H1 (cell line): ENCODE data around the gene KIF26A. TPM values are rescaled to one million over a fixed set of nuclear protein-coding genes. Genes with fewer than 3 reads are reported as not detected.

Experiments
- CTCF ChIA-PET: fragments of 300-600 bp; sonication (Branson Sonifier 250); formaldehyde crosslinking; loops from one replicate; lab custom pipeline; 2021; ENCODE audit not compliant: partially characterized antibody; lab: Charles Lee
- POLR2A ChIA-PET: fragments of 300-600 bp; sonication (Branson Sonifier 250); formaldehyde crosslinking; loops from one replicate; lab custom pipeline; 2021; ENCODE audit warnings: inconsistent platforms; ENCODE audit not compliant: partially characterized antibody; lab: Charles Lee
- DNase-seq, 2 experiments: peaks; one replicate each; pipeline versions ENCODE4 v3.0.0 to v3.0.0-alpha.2; 2010 to 2022; ENCODE audit warnings: low spot score in 2 of 2, low read depth in 1 of 2, mixed read lengths in 1 of 2
- FAIRE-seq: peaks from 2 replicates; lab custom pipeline; 2011; peaks lifted over from hg19 to GRCh38; lab: Jason Lieb, UNC
- H2AFZ ChIP-seq: 2 replicates; pipeline ENCODE4 v1.8.1; 2012; ENCODE audit warnings: low read length, inconsistent platforms
- H2AK5ac ChIP-seq: 2 replicates; pipeline ENCODE4 v1.6.1; 2013; ENCODE audit warnings: low read depth, low read length
- H2BK120ac ChIP-seq: replicated peaks from 2 replicates; pipeline ENCODE3; 2013; ENCODE audit warnings: low read depth, low read length, inconsistent platforms
- H2BK12ac ChIP-seq: 2 replicates; pipeline ENCODE4 v1.6.1; 2013; ENCODE audit warnings: low read depth, low read length
- H2BK15ac ChIP-seq: 2 replicates; pipeline ENCODE4 v1.6.1; 2013; ENCODE audit warnings: low read length
- H2BK20ac ChIP-seq: 2 replicates; pipeline ENCODE4 v1.6.1; 2013; ENCODE audit warnings: low read length
- H2BK5ac ChIP-seq: 2 replicates; pipeline ENCODE4 v1.6.1; 2013; ENCODE audit warnings: low read depth, low read length
- H3K14ac ChIP-seq: 2 replicates; pipeline ENCODE4 v1.6.1; 2013; ENCODE audit warnings: inconsistent platforms; ENCODE audit not compliant: insufficient read length
- H3K18ac ChIP-seq: 2 replicates; pipeline ENCODE4 v1.6.1; 2013; ENCODE audit warnings: low read length; ENCODE audit errors: extremely low read depth
- H3K23ac ChIP-seq: 2 replicates; pipeline ENCODE4 v1.6.1; 2013; ENCODE audit warnings: inconsistent platforms; ENCODE audit not compliant: insufficient read length
- H3K23me2 ChIP-seq: 2 replicates; pipeline ENCODE4 v1.6.1; 2013; ENCODE audit warnings: low read depth, low read length
- H3K27ac ChIP-seq: 2 replicates; pipeline ENCODE4 v1.6.1; 2011; ENCODE audit warnings: low read depth, low read length, inconsistent platforms
- H3K27me3 ChIP-seq, 4 experiments: replicated peaks in 1 of 4; 1 replicate in 1 of 4; 2 replicates in 3 of 4; pipeline versions ENCODE4 v1.6.1 to v1.8.1; 2011 to 2013; ENCODE audit warnings: low read length in 3 of 4, mild to moderate bottlenecking in 3 of 4, inconsistent platforms in 2 of 4, mixed read lengths in 2 of 4, moderate library complexity in 1 of 4; ENCODE audit not compliant: control insufficient read depth in 3 of 4, insufficient read depth in 3 of 4; ENCODE audit errors: extremely low read depth in 1 of 4
- H3K36me3 ChIP-seq, 4 experiments: 2 replicates each; pipeline versions ENCODE4 v1.6.1 to v1.8.1; 2011 to 2013; ENCODE audit warnings: mild to moderate bottlenecking in 4 of 4, low read length in 3 of 4, moderate library complexity in 2 of 4, control low read depth in 1 of 4, inconsistent platforms in 1 of 4; ENCODE audit not compliant: insufficient read depth in 4 of 4, control insufficient read depth in 2 of 4
- H3K4ac ChIP-seq: replicated peaks from 2 replicates; pipeline ENCODE3; 2013; ENCODE audit warnings: low read length, low read depth, mixed read lengths, inconsistent platforms; ENCODE audit not compliant: insufficient read length
- H3K4me1 ChIP-seq, 4 experiments: replicated peaks in 1 of 4; 1 replicate in 1 of 4; 2 replicates in 3 of 4; pipeline versions ENCODE4 v1.6.1 to v1.8.1; 2011 to 2013; ENCODE audit warnings: low read length in 3 of 4, inconsistent platforms in 2 of 4, mixed read lengths in 1 of 4; ENCODE audit not compliant: insufficient read depth in 4 of 4, control insufficient read depth in 3 of 4
- H3K4me2 ChIP-seq, 2 experiments: 2 replicates each; pipeline versions ENCODE4 v1.6.1 to v1.8.1; 2011 to 2013; ENCODE audit warnings: low read depth in 2 of 2, low read length in 2 of 2, control low read depth in 1 of 2, inconsistent platforms in 1 of 2, mild to moderate bottlenecking in 1 of 2; ENCODE audit not compliant: insufficient read depth in 1 of 2
- H3K4me3 ChIP-seq, 4 experiments: fragments of 200-600, 300-600 bp in 1 of 4; sonication (generic), shearing (Covaris generic), sonication (Bioruptor Twin) in 1 of 4; 2 replicates each; pipeline versions ENCODE4 v1.5.1 to v1.8.1; 2011 to 2016; ENCODE audit warnings: low read length in 4 of 4, low read depth in 3 of 4, control low read depth in 2 of 4, inconsistent platforms in 2 of 4, mild to moderate bottlenecking in 2 of 4, mixed read lengths in 1 of 4, moderate library complexity in 1 of 4; ENCODE audit not compliant: insufficient read depth in 2 of 4; ENCODE audit errors: extremely low read depth in 1 of 4
- H3K56ac ChIP-seq: replicated peaks from 2 replicates; pipeline ENCODE3; 2013; ENCODE audit warnings: low read depth, mild to moderate bottlenecking, mixed read lengths, low read length, inconsistent platforms; ENCODE audit not compliant: insufficient read length
- H3K79me1 ChIP-seq: 2 replicates; pipeline ENCODE4 v1.6.1; 2013; ENCODE audit warnings: low read depth, low read length, control low read depth
- H3K79me2 ChIP-seq, 2 experiments: 2 replicates each; pipeline versions ENCODE4 v1.6.1 to v1.8.1; 2012 to 2013; ENCODE audit warnings: low read length in 2 of 2, mild to moderate bottlenecking in 2 of 2, inconsistent platforms in 1 of 2; ENCODE audit not compliant: insufficient read depth in 2 of 2, control insufficient read depth in 1 of 2
- H3K9ac ChIP-seq, 4 experiments: replicated peaks in 1 of 4; 1 replicate in 1 of 4; 2 replicates in 3 of 4; pipeline versions ENCODE4 v1.6.1 to v1.8.1; 2011 to 2013; ENCODE audit warnings: low read depth in 3 of 4, low read length in 3 of 4, control low read depth in 2 of 4, mild to moderate bottlenecking in 2 of 4, moderate library complexity in 2 of 4, inconsistent platforms in 1 of 4; ENCODE audit errors: extremely low read depth in 1 of 4
- H3K9me3 ChIP-seq, 2 experiments: 2 replicates each; pipeline versions ENCODE4 v1.6.1 to v1.8.1; 2012 to 2013; ENCODE audit warnings: mild to moderate bottlenecking in 2 of 2, moderate library complexity in 2 of 2, control low read depth in 1 of 2, inconsistent platforms in 1 of 2, low read depth in 1 of 2, low read length in 1 of 2, mixed read lengths in 1 of 2; ENCODE audit not compliant: insufficient read depth in 2 of 2
- H4K20me1 ChIP-seq, 2 experiments: replicated peaks in 1 of 2; 2 replicates each; pipeline versions ENCODE3 to v1.8.1; 2011 to 2013; ENCODE audit warnings: inconsistent platforms in 2 of 2, low read length in 2 of 2, mild to moderate bottlenecking in 1 of 2; ENCODE audit not compliant: insufficient read depth in 2 of 2, control insufficient read depth in 1 of 2
- H4K5ac ChIP-seq: 2 replicates; pipeline ENCODE4 v1.6.1; 2013; ENCODE audit warnings: low read length, low read depth, mixed read lengths, inconsistent platforms; ENCODE audit not compliant: insufficient read length
- H4K8ac ChIP-seq: 2 replicates; pipeline ENCODE4 v1.8.0; 2013; ENCODE audit warnings: mild to moderate bottlenecking, moderate library complexity, low read length, inconsistent platforms; ENCODE audit not compliant: insufficient read depth; ENCODE audit errors: extremely low read depth
- H4K91ac ChIP-seq: replicated peaks from 2 replicates; pipeline ENCODE3; 2013; ENCODE audit warnings: low read length, mixed read lengths, inconsistent platforms; ENCODE audit not compliant: insufficient read length
- ATF3 ChIP-seq: IDR thresholded peaks from 2 replicates; pipeline ENCODE4 v1.6.1; 2011; ENCODE audit warnings: low read depth, mild to moderate bottlenecking, low read length; ENCODE audit not compliant: insufficient read depth
- CHD2 ChIP-seq: IDR thresholded peaks from 2 replicates; pipeline ENCODE4 v1.6.1; 2012; ENCODE audit warnings: low read length, improper control_type of control experiment
- CREB1 ChIP-seq: IDR thresholded peaks from 2 replicates; pipeline ENCODE4 v1.6.1; 2012; ENCODE audit warnings: inconsistent platforms
- MAFK ChIP-seq: IDR thresholded peaks from 2 replicates; pipeline ENCODE4 v1.6.1; 2012; ENCODE audit warnings: low read depth, mild to moderate bottlenecking, improper control_type of control experiment, low read length
- POLR2AphosphoS5 ChIP-seq: IDR thresholded peaks from 2 replicates; pipeline ENCODE4 v1.6.1; 2011; ENCODE audit warnings: low read depth, low read length
- RFX5 ChIP-seq: IDR thresholded peaks from 2 replicates; pipeline ENCODE4 v1.6.1; 2011; ENCODE audit warnings: low read depth, low read length, improper control_type of control experiment, borderline replicate concordance
- RNF2 ChIP-seq: fragments of 200-900, 300-1000 bp; sonication (generic); IDR thresholded peaks from 2 replicates; pipeline ENCODE4 v1.7.1; 2016; ENCODE audit warnings: borderline replicate concordance, low read depth, mild to moderate bottlenecking, antibody characterized with exemption, low read length; ENCODE audit not compliant: poor library complexity, severe bottlenecking; ENCODE audit errors: missing control alignments
- SIN3A ChIP-seq, 2 experiments: IDR thresholded peaks in 1 of 2; conservative IDR thresholded peaks in 1 of 2; 2 replicates each; pipeline ENCODE4 v1.6.1; 2011 to 2012; ENCODE audit warnings: low read length in 2 of 2, improper control_type of control experiment in 1 of 2, low read depth in 1 of 2, mild to moderate bottlenecking in 1 of 2
- SIX5 ChIP-seq: IDR thresholded peaks from 2 replicates; pipeline ENCODE4 v1.6.1; 2011; ENCODE audit warnings: mild to moderate bottlenecking, low read depth, low read length
- SP1 ChIP-seq: IDR thresholded peaks from 2 replicates; pipeline ENCODE4 v1.6.1; 2011; ENCODE audit warnings: low read depth, low read length
- WGBS, 2 experiments: shearing (Covaris generic) in 1 of 2; methylation state at CpG; one replicate each; pipeline versions ENCODE4 v1.1.6 to v1.1.7; 2013 to 2015; ENCODE audit warnings: low lambda C conversion rate in 2 of 2, mixed read lengths in 2 of 2, inconsistent platforms in 1 of 2, low coverage in 1 of 2, missing lambda C conversion rate in 1 of 2; ENCODE audit not compliant: insufficient replicate concordance in 2 of 2, insufficient coverage in 1 of 2, insufficient read length in 1 of 2; ENCODE audit errors: extremely low coverage in 1 of 2, missing lambda C conversion rate in 1 of 2; 5-methylcytosine and 5-hydroxymethylcytosine counted together
- polyA plus RNA-seq, 7 experiments: library from polyadenylated mRNA; depleted of rRNA in 3 of 7; stranded (reverse) in 5 of 7; unstranded in 2 of 7; fragments of >200 nt in 5 of 7; fragments of 200-250 nt in 2 of 7; gene quantifications; 1 replicate in 5 of 7; 2 replicates in 1 of 7; 4 replicates in 1 of 7; pipeline versions ENCODE4 v1.2.1 to v1.2.3, GENCODE V29; 2011 to 2013; ENCODE audit warnings: missing spikeins in 2 of 7, mixed read lengths in 2 of 7
- total RNA-seq: library from RNA; stranded (reverse); fragmentation: NEBNext Ultra II Directional; extraction: Animal tissue kit (Norgen Biotek cat#: 25700); gene quantifications from 2 replicates; pipeline ENCODE4 v1.2.1, GENCODE V29; 2021
- TF ChIP-seq, protein P1 (sequence below): IDR thresholded peaks from 2 replicates; pipeline ENCODE4 v1.6.1; 2012; ENCODE audit warnings: low read length, inconsistent platforms

KIF26A gene
- total and polyA plus RNA-seq, 2 of the 8 experiments (the other 6 are each of a cell fraction or from before 2014, with no cell fraction given): 11.5 to 41.6 TPM

GRCh38 chr14:104190396-104191000 lies 52.1 kb downstream of the KIF26A start:
- H2BK5ac ChIP-seq: no peak overlapping the region
- ChIA-PET CTCF (interaction anchor here (0.6 to 1.6 kb wide), 5 partner anchors 22 to 1633 kb away, joined by 3 to 5 read pairs (median 4); no protein-coding TSS in a partner anchor), POLR2A (no interaction called here)
- peaks cover 0 to 1% (median 0%) of the 10 kb centered on the region in 4 experiments; a peak in 1 of 7 replicates for H3K27me3 ChIP-seq
- no peak overlapping the region for H2BK120ac ChIP-seq
- no peak overlapping the region for H4K91ac ChIP-seq
- peaks cover 0 to 7% of the 10 kb centered on the region in 2 experiments for H4K20me1 ChIP-seq
- no peak overlapping the region for H2AFZ ChIP-seq
- H3K9me3 ChIP-seq: no peaks in the 10 kb centered on the region
- no peak overlapping the region for H3K4ac ChIP-seq
- no peak overlapping the region for H4K5ac ChIP-seq
- H3K23ac ChIP-seq: no peak overlapping the region
- no peak overlapping the region for H3K27ac ChIP-seq
- TF ChIP-seq SP1: no peak
- no peak for TF ChIP-seq CREB1
- no peak for TF ChIP-seq MAFK
- TF ChIP-seq RFX5: no peak
- TF ChIP-seq, protein P1, sequence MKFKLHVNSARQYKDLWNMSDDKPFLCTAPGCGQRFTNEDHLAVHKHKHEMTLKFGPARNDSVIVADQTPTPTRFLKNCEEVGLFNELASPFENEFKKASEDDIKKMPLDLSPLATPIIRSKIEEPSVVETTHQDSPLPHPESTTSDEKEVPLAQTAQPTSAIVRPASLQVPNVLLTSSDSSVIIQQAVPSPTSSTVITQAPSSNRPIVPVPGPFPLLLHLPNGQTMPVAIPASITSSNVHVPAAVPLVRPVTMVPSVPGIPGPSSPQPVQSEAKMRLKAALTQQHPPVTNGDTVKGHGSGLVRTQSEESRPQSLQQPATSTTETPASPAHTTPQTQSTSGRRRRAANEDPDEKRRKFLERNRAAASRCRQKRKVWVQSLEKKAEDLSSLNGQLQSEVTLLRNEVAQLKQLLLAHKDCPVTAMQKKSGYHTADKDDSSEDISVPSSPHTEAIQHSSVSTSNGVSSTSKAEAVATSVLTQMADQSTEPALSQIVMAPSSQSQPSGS: no peak
- no peak for TF ChIP-seq RNF2
- no peak for TF ChIP-seq SIX5
- TF ChIP-seq POLR2AphosphoS5: no peak
- TF ChIP-seq SIN3A (conservative IDR thresholded peaks at IDR 0.05 in 1 of 2, IDR thresholded peaks at IDR 0.05 in 1 of 2; ENCODE audit: low read depth in 1 of 2, low read length in 2 of 2): no peak
- no peak for TF ChIP-seq CHD2
- no peak for TF ChIP-seq ATF3
- H3K79me2 ChIP-seq: no peaks in the 10 kb centered on the region
- DNase-seq (no peak), FAIRE-seq (no peak)
- H2BK15ac ChIP-seq: no peak overlapping the region
- no peak overlapping the region for H3K4me3 ChIP-seq
- no peaks in the 10 kb centered on the region; a peak in 1 of 7 replicates for H3K4me1 ChIP-seq
- no peak overlapping the region for H3K18ac ChIP-seq
- H3K4me2 ChIP-seq: no peak overlapping the region
- H3K9ac ChIP-seq: no peak overlapping the region
- H3K23me2 ChIP-seq: no peaks in the 10 kb centered on the region
- H3K36me3 ChIP-seq: no peaks in the 10 kb centered on the region
- H3K14ac ChIP-seq: no peak overlapping the region
- no peak overlapping the region for H2BK20ac ChIP-seq
- no peak overlapping the region for H4K8ac ChIP-seq
- H2AK5ac ChIP-seq: no peak overlapping the region
- WGBS, 2 experiments: 91% methylated on average over 12 of the region's 12 CpGs; no CpG with 5 or more reads in 1 of the 2 experiments
- no peaks in the 10 kb centered on the region for H3K79me1 ChIP-seq
- no peak overlapping the region for H2BK12ac ChIP-seq
- H3K56ac ChIP-seq: no peak overlapping the region
